GM12865 (cell line): ENCODE measurements around the gene RBM19.

ENCODE experiments used
- DNase-seq: peaks from one replicate; pipeline ENCODE4 v3.0.0; 2010; ENCODE audit warnings: low read depth
- H3K4me3 ChIP-seq: 2 replicates; pipeline ENCODE4 v1.5.1; 2011; ENCODE audit warnings: mild to moderate bottlenecking, low read depth, low read length, control low read depth
- CTCF ChIP-seq: IDR thresholded peaks from 2 replicates; pipeline ENCODE4 v1.5.1; 2011; ENCODE audit warnings: low read length, control low read depth, low read depth, inconsistent platforms; ENCODE audit not compliant: insufficient read depth; ENCODE audit errors: missing control alignments

Gene RBM19

GRCh38 chr12:113786107-113786506, 180.0 kb downstream of the RBM19 start:
- no peak overlapping the region for H3K4me3 ChIP-seq
- DNase-seq, result no peak
- peak; percentile 6 for TF ChIP-seq CTCF

- no peak for DNase-seq
- no peak overlapping the region for H3K4me3 ChIP-seq
- TF ChIP-seq CTCF, result no peak
Measured at GRCh38 chr12:113783811-113784210, 182.3 kb downstream of the RBM19 start.

GRCh38 chr12:113782873-113783272, 183.3 kb downstream of the RBM19 start:
- no peak for TF ChIP-seq CTCF
- no peak for DNase-seq
- H3K4me3 ChIP-seq, result no peak overlapping the region

- no peak for TF ChIP-seq CTCF
- no peak overlapping the region for H3K4me3 ChIP-seq
- DNase-seq, result no peak
Measured at GRCh38 chr12:113781415-113782198, 184.5 kb downstream of the RBM19 start.

GRCh38 chr12:113779774-113780173, 186.4 kb downstream of the RBM19 start:
- TF ChIP-seq CTCF, result no peak
- DNase-seq, result no peak
- no peak overlapping the region for H3K4me3 ChIP-seq

- no peak overlapping the region for H3K4me3 ChIP-seq
- DNase-seq, result no peak
- TF ChIP-seq CTCF, result no peak
Measured at GRCh38 chr12:113778432-113779132, 187.5 kb downstream of the RBM19 start.
